Thyroid gland (tissue), 4 donors: ENCODE data around the gene RBCK1. TPM values are rescaled to one million over a fixed set of nuclear protein-coding genes. Genes with fewer than 3 reads are reported as not detected.
"Not testable (repeated sequence)": the region's sequence is repeated elsewhere in the genome, so short reads cannot be mapped to it uniquely, and the experiment has no call there.

Experiments
- DNase-seq, 2 donors: peaks; one replicate each; pipeline ENCODE4 v3.0.0-alpha.2; 2019
- H3K27ac ChIP-seq, 3 donors: fragments of 200-600 bp; sonication (generic); 1 replicate in 2 of 3; 2 replicates in 1 of 3; pipeline ENCODE4 v1.5.1; 2016 to 2019; ENCODE audit warnings: mild to moderate bottlenecking in 1 of 3, moderate library complexity in 1 of 3
- H3K27me3 ChIP-seq: fragments of 200-600 bp; sonication (generic); one replicate; pipeline ENCODE4 v1.5.1; 2019
- H3K36me3 ChIP-seq, 2 donors: fragments of 200-600 bp; sonication (generic); one replicate each; pipeline ENCODE4 v1.5.1; 2016 to 2019
- H3K4me1 ChIP-seq, 2 donors: fragments of 200-600 bp; sonication (generic); one replicate each; pipeline ENCODE4 v1.5.1; 2017 to 2019
- H3K4me3 ChIP-seq, 3 donors: fragments of 200-600 bp; sonication (generic); replicated peaks in 1 of 3; 1 replicate in 2 of 3; 2 replicates in 1 of 3; pipeline ENCODE4 v1.5.1; 2016; ENCODE audit warnings: mild to moderate bottlenecking in 1 of 3
- H3K9me3 ChIP-seq: fragments of 200-600 bp; sonication (generic); one replicate; pipeline ENCODE4 v1.5.1; 2017
- CTCF ChIP-seq, 6 experiments: fragments of 200-600 bp in 3 of 6; fragments of 450-650 bp in 3 of 6; sonication (generic) in 3 of 6; IDR thresholded peaks; one replicate each; pipeline ENCODE4 v1.5.1; 2016 to 2019; ENCODE audit warnings: antibody characterized with exemption in 6 of 6, mild to moderate bottlenecking in 2 of 6, inconsistent platforms in 1 of 6, moderate library complexity in 1 of 6
- POLR2A ChIP-seq, 2 donors: fragments of 450-650 bp; IDR thresholded peaks; one replicate each; pipeline ENCODE4 v1.6.1; 2017; ENCODE audit warnings: antibody characterized with exemption in 2 of 2, mild to moderate bottlenecking in 2 of 2, moderate library complexity in 1 of 2
- WGBS, 2 donors: methylation state at CpG; one replicate each; pipeline ENCODE4 v1.1.5; 2017; 5-methylcytosine and 5-hydroxymethylcytosine counted together
- intact Hi-C: fragments of 100-400 bp; cut with DNase I; formaldehyde crosslinking; loops from one replicate; pipeline ENCODE4 v1.15.1; 2023
- total RNA-seq, 4 donors: library from RNA; depleted of rRNA; stranded (reverse); fragments of >200 nt; gene quantifications; one replicate each; pipeline ENCODE4 v1.2.3, GENCODE V29; 2016

Gene RBCK1
- total RNA-seq, 4 donors from 2014 or later = 49.2 to 90.2 (median 71.0) TPM

GRCh38 chr20:371755-372542 lies 36.1 kb upstream of the RBCK1 start:
- intact Hi-C loops = no loop called here
- peak in 1 of 2 donors; percentile 6 for TF ChIP-seq POLR2A (IDR thresholded peaks at IDR 0.05)
- TF ChIP-seq CTCF (IDR thresholded peaks at IDR 0.05) = no peak
- WGBS, 2 donors = 58 to 63% methylated on average over 10 of the region's 10 CpGs
- Histone ChIP-seq H3K27me3 (no peaks in the 10 kb centered on the region), H3K4me3 (no peak overlapping the region), H3K36me3 (no peaks in the 10 kb centered on the region), H3K4me1 (peaks cover 22 to 37% of the 10 kb centered on the region in 2 donors), H3K27ac (peak overlapping the region; percentile 54 to 79 (median 71)), H3K9me3 (no peaks in the 10 kb centered on the region)
- DNase-seq = peak; percentile 77 to 85

- H3K36me3 ChIP-seq, intact Hi-C loops, H3K4me3 ChIP-seq, H3K27me3 ChIP-seq, DNase-seq, H3K9me3 ChIP-seq: not testable (repeated sequence)
- H3K4me1 ChIP-seq = peaks cover 19 to 37% of the 10 kb centered on the region in 2 donors
- peak overlapping the region; percentile 54 to 79 (median 71) for H3K27ac ChIP-seq
- WGBS, 2 donors = 83 to 90% methylated on average over 10 of the region's 11 CpGs
Observed at GRCh38 chr20:372543-373082, 35.5 kb upstream of the RBCK1 start.

- DNase-seq = no peak
- WGBS, 2 donors = 67 to 79% methylated on average over 9 of the region's 9 CpGs
- no peaks in the 10 kb centered on the region for H3K36me3 ChIP-seq
- TF ChIP-seq CTCF (IDR thresholded peaks at IDR 0.05) = no peak
- no peak for TF ChIP-seq POLR2A (IDR thresholded peaks at IDR 0.05)
- H3K9me3 ChIP-seq = no peaks in the 10 kb centered on the region
- intact Hi-C loops = no loop called here
- no peak overlapping the region for H3K4me3 ChIP-seq
- H3K4me1 ChIP-seq = peaks cover 19 to 37% of the 10 kb centered on the region in 2 donors
- H3K27ac ChIP-seq = no peak overlapping the region
- H3K27me3 ChIP-seq = no peaks in the 10 kb centered on the region
Observed at GRCh38 chr20:373171-373890, 34.8 kb upstream of the RBCK1 start.

- H3K36me3 ChIP-seq = no peaks in the 10 kb centered on the region
- intact Hi-C loops = no loop called here
- no peaks in the 10 kb centered on the region for H3K9me3 ChIP-seq
- no peaks in the 10 kb centered on the region for H3K27me3 ChIP-seq
- TF ChIP-seq CTCF (IDR thresholded peaks at IDR 0.05) (no peak), POLR2A (IDR thresholded peaks at IDR 0.05) (no peak)
- WGBS, 2 donors = 88 to 92% methylated on average over 10 of the region's 10 CpGs
- DNase-seq = no peak
- H3K27ac ChIP-seq = no peak overlapping the region
- peaks cover 19 to 30% of the 10 kb centered on the region in 2 donors for H3K4me1 ChIP-seq
- H3K4me3 ChIP-seq = no peak overlapping the region
Observed at GRCh38 chr20:375265-375889, 32.7 kb upstream of the RBCK1 start.

- no peaks in the 10 kb centered on the region for H3K9me3 ChIP-seq
- TF ChIP-seq CTCF (IDR thresholded peaks at IDR 0.05) (no peak), POLR2A (IDR thresholded peaks at IDR 0.05) (no peak)
- no peak overlapping the region for H3K4me3 ChIP-seq
- no peaks in the 10 kb centered on the region for H3K36me3 ChIP-seq
- no peak for DNase-seq
- 32 to 52% methylated on average over 2 of the region's 2 CpGs for WGBS, 2 donors
- H3K27me3 ChIP-seq = no peaks in the 10 kb centered on the region
- H3K27ac ChIP-seq = no peak overlapping the region
- peaks cover 11 to 23% of the 10 kb centered on the region in 2 donors for H3K4me1 ChIP-seq
- intact Hi-C loops = no loop called here
Observed at GRCh38 chr20:376089-376488, 32.0 kb upstream of the RBCK1 start.
